ENCODE results near the gene NUDT8. TPM values are rescaled to one million over a fixed set of nuclear protein-coding genes. Genes with fewer than 3 reads are reported as not detected.
"Not testable (repeated sequence)": the region's sequence is repeated elsewhere in the genome, so short reads cannot be mapped to it uniquely, and the experiment has no call there.

The NUDT8 gene
- total RNA-seq, 1 donor from 2014 or later: 102 TPM

GRCh38 chr11:67606093-67606491 is 23.6 kb downstream of the NUDT8 start:
- no peak for TF ChIP-seq CTCF (IDR thresholded peaks at IDR 0.05; ENCODE audit: borderline replicate concordance)
- Histone ChIP-seq H3K36me3 (peaks cover 30% of the 10 kb centered on the region), H3K27ac (replicated peaks) (peak overlapping the region; percentile 95), H3K4me1 (peaks cover 44% of the 10 kb centered on the region), H3K9me3 (replicated peaks) (no peaks in the 10 kb centered on the region), H3K27me3 (ENCODE audit: low read depth) (peaks cover 2% of the 10 kb centered on the region), H3K4me3 (peak overlapping the region; percentile 98)
- DNase-seq: no peak
- intact Hi-C loops (cut with micrococcal nuclease): no loop called here

DNA sequence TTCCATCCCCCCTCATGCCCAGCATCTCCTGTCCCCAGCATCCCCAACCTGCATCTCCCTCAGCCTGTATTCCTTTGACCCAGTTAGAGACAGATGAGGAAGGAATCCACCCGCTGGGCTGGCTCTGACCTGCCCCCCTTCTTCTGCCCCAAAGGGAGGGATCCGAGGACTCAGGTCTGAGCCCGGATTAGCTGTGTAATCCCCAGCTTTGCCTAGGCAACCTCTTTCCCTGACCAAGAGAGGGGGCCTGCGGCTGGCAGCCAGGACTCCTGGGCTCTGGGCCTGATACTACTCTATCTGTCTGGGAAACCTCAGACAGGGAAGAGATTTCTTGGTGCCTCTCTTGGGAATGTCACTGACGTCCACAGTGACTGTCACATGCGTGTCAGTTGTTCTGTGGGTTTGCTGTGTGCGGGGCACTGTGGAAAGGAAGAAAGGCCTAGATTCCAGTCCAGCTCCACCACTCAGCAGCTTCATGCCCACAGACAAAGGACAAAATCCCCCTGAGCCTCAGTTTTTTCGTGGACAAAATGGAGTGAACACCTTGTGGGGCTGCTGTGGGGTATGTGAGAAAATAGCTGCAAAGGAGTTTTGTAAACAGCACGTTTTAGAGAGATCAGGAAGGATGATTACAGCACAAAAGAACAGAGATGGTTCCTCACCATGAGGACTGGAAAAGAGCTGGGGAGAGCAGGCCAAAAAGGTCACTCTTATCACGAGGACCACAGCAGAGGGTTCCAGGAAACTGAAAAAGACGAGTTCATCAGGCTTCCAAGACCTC is 24.3 kb downstream of the NUDT8 start:
- Histone ChIP-seq H3K4me3 (no peak overlapping the region), H3K27ac (replicated peaks) (no peak overlapping the region), H3K36me3 (peaks cover 23% of the 10 kb centered on the region), H3K27me3 (ENCODE audit: low read depth) (peaks cover 4% of the 10 kb centered on the region), H3K9me3 (replicated peaks) (no peaks in the 10 kb centered on the region), H3K4me1 (peaks cover 42% of the 10 kb centered on the region)
- TF ChIP-seq CTCF (IDR thresholded peaks at IDR 0.05; ENCODE audit: borderline replicate concordance): no peak
- no peak for DNase-seq
- intact Hi-C loops (cut with micrococcal nuclease): no loop called here

- no peak for DNase-seq
- Histone ChIP-seq H3K9me3 (replicated peaks) (no peaks in the 10 kb centered on the region), H3K36me3 (peaks cover 17% of the 10 kb centered on the region), H3K4me1 (peaks cover 37% of the 10 kb centered on the region), H3K4me3 (no peak overlapping the region), H3K27ac (replicated peaks) (no peak overlapping the region), H3K27me3 (ENCODE audit: low read depth) (peaks cover 4% of the 10 kb centered on the region)
- intact Hi-C loops (cut with micrococcal nuclease): no loop called here
- no peak for TF ChIP-seq CTCF (IDR thresholded peaks at IDR 0.05; ENCODE audit: borderline replicate concordance)
Measured at GRCh38 chr11:67604815-67605214, 24.9 kb downstream of the NUDT8 start.

DNA sequence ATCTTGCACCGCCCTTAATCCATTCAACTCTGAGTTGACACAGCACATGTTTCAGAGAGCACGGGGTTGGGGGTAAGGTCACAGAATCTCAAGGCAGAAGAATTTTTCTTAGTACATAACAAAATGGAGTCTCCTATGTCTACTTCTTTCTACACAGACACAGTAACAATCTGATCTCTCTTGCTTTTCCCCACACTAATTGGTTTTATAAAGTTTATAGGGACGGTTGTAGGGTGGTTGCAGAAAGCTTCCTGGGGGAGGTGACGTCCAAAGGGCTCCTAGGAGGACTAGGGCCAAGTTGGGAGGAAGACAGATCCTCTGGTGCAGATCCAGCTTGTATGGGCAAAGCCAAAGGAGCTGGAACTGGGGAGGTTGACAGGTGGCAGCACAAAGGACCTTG is 25.6 kb downstream of the NUDT8 start:
- H3K27ac ChIP-seq (replicated peaks); H3K9me3 ChIP-seq (replicated peaks); H3K4me3 ChIP-seq; H3K27me3 ChIP-seq (ENCODE audit: low read depth); intact Hi-C loops (cut with micrococcal nuclease); H3K36me3 ChIP-seq; DNase-seq: not testable (repeated sequence)
- peaks cover 30% of the 10 kb centered on the region for H3K4me1 ChIP-seq

DNA sequence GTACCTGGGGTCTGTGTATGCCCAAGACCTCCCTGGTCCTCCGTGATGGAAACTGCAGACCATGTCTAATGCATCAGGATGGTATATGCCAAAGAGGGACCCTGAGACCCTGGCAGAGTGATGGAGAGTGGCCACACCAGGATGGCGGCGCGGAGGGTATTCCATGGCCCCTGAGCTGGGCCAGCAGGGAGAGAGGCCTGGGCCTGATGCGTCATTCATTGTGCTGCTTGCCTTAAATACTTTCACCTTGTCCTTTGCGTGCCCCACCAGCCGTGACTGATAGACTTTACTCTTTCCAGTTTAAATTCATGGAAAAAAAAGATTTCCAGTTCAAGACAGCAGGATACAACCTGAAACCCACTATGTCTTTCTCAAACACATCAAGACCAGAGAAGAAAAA is 28.6 kb downstream of the NUDT8 start:
- Histone ChIP-seq H3K4me3 (no peak overlapping the region), H3K27me3 (ENCODE audit: low read depth) (peaks cover 4% of the 10 kb centered on the region), H3K4me1 (peaks cover 3% of the 10 kb centered on the region), H3K9me3 (replicated peaks) (no peaks in the 10 kb centered on the region), H3K36me3 (no peaks in the 10 kb centered on the region), H3K27ac (replicated peaks) (no peak overlapping the region)
- TF ChIP-seq CTCF (IDR thresholded peaks at IDR 0.05; ENCODE audit: borderline replicate concordance): no peak
- intact Hi-C loops (cut with micrococcal nuclease): no loop called here
- no peak for DNase-seq

GRCh38 chr11:67600324-67601029 is 29.3 kb downstream of the NUDT8 start:
- intact Hi-C loops (cut with micrococcal nuclease): no loop called here
- no peaks in the 10 kb centered on the region for H3K4me1 ChIP-seq
- no peaks in the 10 kb centered on the region for H3K36me3 ChIP-seq
- no peak for TF ChIP-seq CTCF (IDR thresholded peaks at IDR 0.05; ENCODE audit: borderline replicate concordance)
- peaks cover 4% of the 10 kb centered on the region for H3K27me3 ChIP-seq (ENCODE audit: low read depth)
- no peak overlapping the region for H3K27ac ChIP-seq (replicated peaks)
- H3K9me3 ChIP-seq (replicated peaks): no peaks in the 10 kb centered on the region
- no peak for DNase-seq
- H3K4me3 ChIP-seq: no peak overlapping the region

All from left ventricle myocardium inferior (tissue), 1 donor.